HL-60 (cell line): ENCODE results near the gene MRPL39.

Source experiments
- POLR2AphosphoS5 ChIP-seq: IDR thresholded peaks from 2 replicates; pipeline ENCODE4 v1.6.1; 2012; ENCODE audit warnings: low read depth
- REST ChIP-seq: IDR thresholded peaks from 2 replicates; pipeline ENCODE4 v1.6.1; 2012; ENCODE audit warnings: low read depth; ENCODE audit not compliant: insufficient replicate concordance
- TF ChIP-seq, protein P1 (sequence below): IDR thresholded peaks from one replicate; pipeline ENCODE4 v1.5.1; 2011; ENCODE audit warnings: low read length, control low read depth, inconsistent platforms; ENCODE audit not compliant: insufficient read depth

DNA sequence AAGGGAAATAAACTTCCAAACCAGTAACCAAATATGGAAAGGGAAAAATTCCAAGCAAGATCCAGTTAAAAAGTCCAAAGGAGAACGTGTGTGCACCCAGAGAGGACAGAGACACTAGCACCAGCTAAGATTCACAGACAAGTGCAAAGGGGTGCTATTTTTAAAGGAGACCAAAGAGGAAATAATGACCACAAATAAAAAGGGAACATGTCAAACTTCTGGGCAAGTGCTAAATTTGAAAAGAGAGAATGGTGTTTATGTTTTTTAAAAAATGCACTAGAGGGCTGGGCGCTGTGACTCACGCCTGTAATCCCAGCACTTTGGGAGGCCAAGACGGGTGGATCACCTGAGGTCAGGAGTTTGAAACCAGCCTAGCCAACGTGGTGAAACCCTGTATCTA, 40.4 kb upstream of the MRPL39 start:
- TF ChIP-seq, protein P1, sequence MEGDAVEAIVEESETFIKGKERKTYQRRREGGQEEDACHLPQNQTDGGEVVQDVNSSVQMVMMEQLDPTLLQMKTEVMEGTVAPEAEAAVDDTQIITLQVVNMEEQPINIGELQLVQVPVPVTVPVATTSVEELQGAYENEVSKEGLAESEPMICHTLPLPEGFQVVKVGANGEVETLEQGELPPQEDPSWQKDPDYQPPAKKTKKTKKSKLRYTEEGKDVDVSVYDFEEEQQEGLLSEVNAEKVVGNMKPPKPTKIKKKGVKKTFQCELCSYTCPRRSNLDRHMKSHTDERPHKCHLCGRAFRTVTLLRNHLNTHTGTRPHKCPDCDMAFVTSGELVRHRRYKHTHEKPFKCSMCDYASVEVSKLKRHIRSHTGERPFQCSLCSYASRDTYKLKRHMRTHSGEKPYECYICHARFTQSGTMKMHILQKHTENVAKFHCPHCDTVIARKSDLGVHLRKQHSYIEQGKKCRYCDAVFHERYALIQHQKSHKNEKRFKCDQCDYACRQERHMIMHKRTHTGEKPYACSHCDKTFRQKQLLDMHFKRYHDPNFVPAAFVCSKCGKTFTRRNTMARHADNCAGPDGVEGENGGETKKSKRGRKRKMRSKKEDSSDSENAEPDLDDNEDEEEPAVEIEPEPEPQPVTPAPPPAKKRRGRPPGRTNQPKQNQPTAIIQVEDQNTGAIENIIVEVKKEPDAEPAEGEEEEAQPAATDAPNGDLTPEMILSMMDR, result no peak
- TF ChIP-seq POLR2AphosphoS5 (no peak), REST (no peak)
